Esophagus squamous epithelium (tissue), 4 donors: Measurements from ENCODE around the gene MXRA5.

Experiments used
- CTCF ChIP-seq, 6 experiments: fragments of 450-650 bp in 4 of 6; fragments of 200-600 bp in 2 of 6; sonication (generic) in 2 of 6; IDR thresholded peaks; one replicate each; pipeline ENCODE4 v1.5.1; 2016 to 2019; ENCODE audit warnings: antibody characterized with exemption in 6 of 6, mild to moderate bottlenecking in 4 of 6, moderate library complexity in 4 of 6
- POLR2A ChIP-seq, 4 donors: fragments of 450-650 bp; IDR thresholded peaks; one replicate each; pipeline ENCODE4 v1.6.1; 2017; ENCODE audit warnings: antibody characterized with exemption in 4 of 4, mild to moderate bottlenecking in 4 of 4, moderate library complexity in 3 of 4

- TF ChIP-seq CTCF (IDR thresholded peaks at IDR 0.05) (no peak), POLR2A (IDR thresholded peaks at IDR 0.05) (no peak)
Measured at GRCh38 chrX:3377560-3377959, 31.1 kb upstream of the MXRA5 start.
